Adrenal gland (tissue), 5 donors: ENCODE results near the gene PHF20.

ENCODE experiments used
- CTCF ChIP-seq, 6 experiments: fragments of 450-650 bp in 4 of 6; fragments of 200-600 bp in 2 of 6; sonication (generic) in 1 of 6; IDR thresholded peaks; 1 replicate in 5 of 6; 2 replicates in 1 of 6; pipeline versions ENCODE4 v1.5.1 to v1.8.0; 2016 to 2021; ENCODE audit warnings: antibody characterized with exemption in 6 of 6, mild to moderate bottlenecking in 2 of 6, moderate library complexity in 1 of 6
- POLR2A ChIP-seq, 2 donors: fragments of 450-650 bp; IDR thresholded peaks; one replicate each; pipeline ENCODE4 v1.6.1; 2017; ENCODE audit warnings: antibody characterized with exemption in 2 of 2, mild to moderate bottlenecking in 2 of 2, moderate library complexity in 1 of 2
- donor health status: DM: no; HTN: no; CAD: no.

- TF ChIP-seq POLR2A (IDR thresholded peaks at IDR 0.05) (no peak), CTCF (IDR thresholded peaks at IDR 0.05) (peak in 5 of 6 experiments; percentile 23 to 49 (median 27))
Measured at GRCh38 chr20:35991142-35991771, 219.4 kb downstream of the PHF20 start.
